ENCODE results near the gene EMCN.

The EMCN gene

DNA sequence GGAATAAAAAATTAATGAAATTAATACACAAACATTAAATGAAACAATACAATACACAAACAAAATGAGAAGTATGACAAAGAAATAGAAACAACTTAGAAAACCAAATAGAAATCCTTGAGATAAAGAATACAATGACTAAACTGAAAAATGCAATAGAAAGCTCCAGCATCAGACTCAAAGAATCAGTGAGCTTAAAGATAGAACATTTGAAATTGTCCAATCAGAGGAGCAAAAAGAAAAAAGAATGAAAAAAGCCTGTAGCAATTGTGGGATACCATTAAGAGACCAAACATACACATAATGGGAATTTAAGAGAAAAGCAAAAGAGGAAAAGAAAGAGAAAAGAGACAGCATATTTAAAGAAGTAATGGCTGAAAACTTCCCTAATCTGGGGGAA is 25.7 kb downstream of the EMCN start:
- no peaks in the 10 kb centered on the region for H3K36me3 Mint-ChIP-seq (ENCODE audit: low read depth)
- H3K27me3 Mint-ChIP-seq (ENCODE audit: low read depth, poor library complexity) = no peaks in the 10 kb centered on the region

DNA sequence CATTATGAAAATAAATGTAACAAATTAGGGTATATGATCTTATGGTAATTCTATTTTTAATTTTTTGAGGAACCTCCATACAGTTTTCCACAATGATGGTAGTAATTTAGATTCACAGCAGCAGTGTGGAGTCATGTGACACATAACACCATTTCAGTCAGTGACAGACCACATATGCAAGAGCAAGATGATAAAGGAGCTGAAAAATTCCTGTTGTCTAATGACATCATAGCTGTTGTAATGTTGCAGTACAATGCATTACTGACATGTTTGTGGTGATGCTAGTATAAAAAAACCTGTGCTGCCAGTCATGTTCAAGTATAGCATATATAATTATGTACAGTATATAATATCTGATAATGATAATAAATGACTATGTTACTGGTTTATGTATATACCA is 28.5 kb downstream of the EMCN start:
- Mint-ChIP-seq H3K27me3 (ENCODE audit: low read depth, poor library complexity) (no peaks in the 10 kb centered on the region), H3K27ac (no peak overlapping the region), H3K36me3 (ENCODE audit: low read depth) (no peaks in the 10 kb centered on the region), H3K4me1 (no peaks in the 10 kb centered on the region), H3K4me3 (no peak overlapping the region), H3K9me3 (peaks cover 17% of the 10 kb centered on the region)
- DNase-seq = no peak
- TF ChIP-seq, protein P1, sequence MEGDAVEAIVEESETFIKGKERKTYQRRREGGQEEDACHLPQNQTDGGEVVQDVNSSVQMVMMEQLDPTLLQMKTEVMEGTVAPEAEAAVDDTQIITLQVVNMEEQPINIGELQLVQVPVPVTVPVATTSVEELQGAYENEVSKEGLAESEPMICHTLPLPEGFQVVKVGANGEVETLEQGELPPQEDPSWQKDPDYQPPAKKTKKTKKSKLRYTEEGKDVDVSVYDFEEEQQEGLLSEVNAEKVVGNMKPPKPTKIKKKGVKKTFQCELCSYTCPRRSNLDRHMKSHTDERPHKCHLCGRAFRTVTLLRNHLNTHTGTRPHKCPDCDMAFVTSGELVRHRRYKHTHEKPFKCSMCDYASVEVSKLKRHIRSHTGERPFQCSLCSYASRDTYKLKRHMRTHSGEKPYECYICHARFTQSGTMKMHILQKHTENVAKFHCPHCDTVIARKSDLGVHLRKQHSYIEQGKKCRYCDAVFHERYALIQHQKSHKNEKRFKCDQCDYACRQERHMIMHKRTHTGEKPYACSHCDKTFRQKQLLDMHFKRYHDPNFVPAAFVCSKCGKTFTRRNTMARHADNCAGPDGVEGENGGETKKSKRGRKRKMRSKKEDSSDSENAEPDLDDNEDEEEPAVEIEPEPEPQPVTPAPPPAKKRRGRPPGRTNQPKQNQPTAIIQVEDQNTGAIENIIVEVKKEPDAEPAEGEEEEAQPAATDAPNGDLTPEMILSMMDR (IDR thresholded peaks at IDR 0.05) = no peak

More for the DNA sequence above, 25.7 kb downstream of the EMCN start:
- TF ChIP-seq, protein P1 (IDR thresholded peaks at IDR 0.05) = no peak
- Mint-ChIP-seq H3K4me1 (no peaks in the 10 kb centered on the region), H3K27ac (no peak overlapping the region), H3K4me3 (no peak overlapping the region), H3K9me3 (peaks cover 17% of the 10 kb centered on the region)
- no peak for DNase-seq

DNA sequence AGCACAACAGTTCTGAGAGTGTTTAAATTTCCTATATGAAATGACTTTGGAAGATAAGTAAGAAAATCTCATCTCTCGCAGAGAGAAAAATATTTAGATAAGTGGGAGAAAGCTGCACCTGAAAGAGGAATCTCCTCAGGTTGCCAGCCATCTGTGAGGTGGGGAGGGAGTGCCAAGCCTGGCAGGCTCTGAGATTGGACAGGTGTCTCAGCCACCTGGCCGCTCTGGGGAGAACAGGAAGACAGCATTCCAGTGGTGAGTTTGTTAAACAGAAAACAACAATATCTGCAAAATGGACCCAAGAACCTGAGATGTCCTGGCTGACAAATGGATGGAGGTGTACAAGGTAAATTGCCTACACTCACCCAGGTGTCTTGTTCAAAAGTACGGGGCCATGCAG is 31.3 kb downstream of the EMCN start:
- TF ChIP-seq, protein P1 (IDR thresholded peaks at IDR 0.05) = no peak
- Mint-ChIP-seq H3K4me1 (no peaks in the 10 kb centered on the region), H3K4me3 (no peak overlapping the region), H3K9me3 (peaks cover 6% of the 10 kb centered on the region), H3K27me3 (ENCODE audit: low read depth, poor library complexity) (peaks cover 4% of the 10 kb centered on the region), H3K36me3 (ENCODE audit: low read depth) (no peaks in the 10 kb centered on the region), H3K27ac (no peak overlapping the region)
- DNase-seq = no peak

DNA sequence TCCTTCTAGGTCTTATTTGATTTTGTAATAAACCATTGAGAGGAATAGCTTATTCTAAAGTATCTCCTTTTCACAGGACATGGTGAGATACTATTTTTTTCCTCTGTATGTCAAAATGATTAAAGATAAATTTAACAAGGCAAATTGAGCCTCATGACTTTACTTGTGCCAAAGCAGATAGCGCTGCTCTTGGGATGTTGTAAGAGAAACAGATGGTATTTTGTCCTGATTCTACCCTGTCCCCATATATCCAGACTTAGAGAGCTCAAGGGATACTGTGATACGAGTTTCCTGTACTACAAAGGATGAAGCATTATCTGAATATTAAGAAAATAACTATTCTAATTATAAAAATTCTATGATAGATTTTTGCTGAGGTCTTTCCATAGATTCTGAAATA is 34.0 kb downstream of the EMCN start:
- Mint-ChIP-seq H3K27ac (no peak overlapping the region), H3K27me3 (ENCODE audit: low read depth, poor library complexity) (peaks cover 4% of the 10 kb centered on the region), H3K36me3 (ENCODE audit: low read depth) (no peaks in the 10 kb centered on the region), H3K9me3 (no peaks in the 10 kb centered on the region), H3K4me3 (no peak overlapping the region), H3K4me1 (no peaks in the 10 kb centered on the region)
- DNase-seq = no peak
- TF ChIP-seq, protein P1 (IDR thresholded peaks at IDR 0.05) = no peak

DNA sequence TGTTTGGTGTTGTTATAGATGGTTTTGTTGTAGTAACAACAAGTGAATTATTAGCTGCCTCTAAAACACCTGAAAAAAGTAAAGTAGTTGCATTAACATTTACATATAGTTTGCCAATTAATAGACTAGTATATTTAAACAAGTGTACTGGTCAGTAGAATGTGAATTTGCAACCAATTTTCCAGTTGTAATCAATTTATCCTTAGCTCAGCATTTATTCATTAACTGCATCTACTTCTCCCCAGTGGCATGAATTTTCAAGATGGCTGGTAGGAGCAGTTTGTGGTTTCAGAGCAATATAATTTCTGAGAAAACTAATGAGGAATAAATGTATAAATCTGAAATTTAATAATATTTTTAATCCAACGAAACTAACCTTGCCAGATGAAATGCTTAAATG is 37.9 kb downstream of the EMCN start:
- TF ChIP-seq, protein P1 (IDR thresholded peaks at IDR 0.05) = no peak
- H3K4me1 Mint-ChIP-seq = no peaks in the 10 kb centered on the region
- H3K27ac Mint-ChIP-seq = no peak overlapping the region
- H3K27me3 Mint-ChIP-seq (ENCODE audit: low read depth, poor library complexity) = peaks cover 6% of the 10 kb centered on the region
- DNase-seq = no peak
- H3K36me3 Mint-ChIP-seq (ENCODE audit: low read depth) = no peaks in the 10 kb centered on the region
- H3K4me3 Mint-ChIP-seq = no peak overlapping the region
- H3K9me3 Mint-ChIP-seq = no peaks in the 10 kb centered on the region

DNA sequence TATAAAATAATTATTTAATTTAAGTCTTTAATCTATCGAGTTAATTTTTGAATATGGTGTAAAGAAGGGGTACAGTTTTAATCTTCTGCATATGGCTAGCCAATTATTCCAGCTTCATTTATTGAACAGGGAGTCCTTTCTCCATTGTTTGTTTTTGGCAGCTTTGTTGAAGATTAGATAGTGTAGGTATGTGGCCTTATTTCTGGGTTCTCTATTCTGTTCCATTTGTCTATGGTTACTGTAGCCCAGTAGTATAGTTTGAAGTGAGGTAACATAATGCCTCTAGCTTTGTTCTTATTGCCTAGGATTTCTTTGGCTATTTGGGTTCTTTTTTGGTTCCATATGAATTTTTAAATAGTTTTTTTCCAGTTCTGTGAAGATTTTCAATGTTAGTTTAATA is 48.3 kb downstream of the EMCN start:
- Mint-ChIP-seq H3K9me3 (no peaks in the 10 kb centered on the region), H3K27me3 (ENCODE audit: low read depth, poor library complexity) (no peaks in the 10 kb centered on the region), H3K4me3 (no peak overlapping the region), H3K4me1 (no peaks in the 10 kb centered on the region), H3K36me3 (ENCODE audit: low read depth) (no peaks in the 10 kb centered on the region), H3K27ac (no peak overlapping the region)
- DNase-seq = no peak
- TF ChIP-seq, protein P1 (IDR thresholded peaks at IDR 0.05) = no peak
